Left lobe of liver (tissue), 2 donors: ENCODE data around the gene AIRE. TPM values are rescaled to one million over a fixed set of nuclear protein-coding genes. Genes with fewer than 3 reads are reported as not detected.

ENCODE experiments used
- ATAC-seq: fragments of 200-7000 bp; cut with Tn5 transposase; one replicate; pipeline ENCODE4 v1.9.1; 2020; ENCODE audit warnings: mild to moderate bottlenecking, moderate library complexity
- DNase-seq: peaks from one replicate; pipeline ENCODE4 v3.0.0-alpha.2; 2020; ENCODE audit warnings: low spot score
- total RNA-seq: library from RNA; stranded (reverse); gene quantifications from one replicate; pipeline ENCODE4 v1.2.1, GENCODE V29; 2021
- donor health status: DM: no; HTN: no; CAD: no; lungs with moderate emphysema.
- donor health status: DM: no; HTN: yes; CAD: no.

The AIRE gene
- total RNA-seq, 1 donor from 2014 or later = not detected

GRCh38 chr21:44303490-44303981 is 17.9 kb downstream of the AIRE start:
- ATAC-seq (peak; percentile 63), DNase-seq (peak; percentile 83)

- ATAC-seq = no peak
- no peak for DNase-seq
These were observed 18.4 kb downstream of the AIRE start for GRCh38 chr21:44304011-44304616.

GRCh38 chr21:44304877-44305293 is 19.2 kb downstream of the AIRE start:
- ATAC-seq (peak; percentile 27), DNase-seq (no peak)

GRCh38 chr21:44305691-44306090 is 20.0 kb downstream of the AIRE start:
- ATAC-seq (no peak), DNase-seq (no peak)

GRCh38 chr21:44306936-44307704 is 21.4 kb downstream of the AIRE start:
- ATAC-seq (no peak), DNase-seq (no peak)

GRCh38 chr21:44310628-44311507 is 25.2 kb downstream of the AIRE start:
- no peak for ATAC-seq
- no peak for DNase-seq

- no peak for ATAC-seq
- DNase-seq = no peak
These were observed 26.4 kb downstream of the AIRE start for GRCh38 chr21:44312089-44312488.

GRCh38 chr21:44312716-44313115 is 27.0 kb downstream of the AIRE start:
- ATAC-seq (no peak), DNase-seq (no peak)

GRCh38 chr21:44313451-44313850 is 27.8 kb downstream of the AIRE start:
- no peak for ATAC-seq
- DNase-seq = no peak

GRCh38 chr21:44314128-44314527 is 28.5 kb downstream of the AIRE start:
- no peak for DNase-seq
- no peak for ATAC-seq

- no peak for DNase-seq
- no peak for ATAC-seq
These were observed 28.9 kb downstream of the AIRE start for GRCh38 chr21:44314561-44314960.

GRCh38 chr21:44315691-44316203 is 30.1 kb downstream of the AIRE start:
- no peak for ATAC-seq
- DNase-seq = no peak

- ATAC-seq (no peak), DNase-seq (no peak)
These were observed 30.7 kb downstream of the AIRE start for GRCh38 chr21:44316277-44316900.

GRCh38 chr21:44317241-44317782 is 31.6 kb downstream of the AIRE start:
- no peak for ATAC-seq
- DNase-seq = no peak

GRCh38 chr21:44317871-44318270 is 32.2 kb downstream of the AIRE start:
- no peak for DNase-seq
- ATAC-seq = no peak

GRCh38 chr21:44318489-44319285 is 33.0 kb downstream of the AIRE start:
- ATAC-seq (no peak), DNase-seq (no peak)

GRCh38 chr21:44319407-44320065 is 33.9 kb downstream of the AIRE start:
- DNase-seq (no peak), ATAC-seq (no peak)

GRCh38 chr21:44320847-44321246 is 35.2 kb downstream of the AIRE start:
- no peak for DNase-seq
- ATAC-seq = no peak

GRCh38 chr21:44321846-44322450 is 36.3 kb downstream of the AIRE start:
- DNase-seq = no peak

More at GRCh38 chr21:44321846-44322450, 36.3 kb downstream of the AIRE start:
- ATAC-seq = no peak
